BE2C (cell line): ENCODE data around the gene CARF.
"Not testable (repeated sequence)": the region's sequence is repeated elsewhere in the genome, so short reads cannot be mapped to it uniquely, and the experiment has no call there.

Experiments used
- DNase-seq: peaks from one replicate; pipeline ENCODE4 v3.0.0-alpha.2; 2020
- H3K27me3 ChIP-seq: fragments of 250-450 bp; sonication (Bioruptor Pico); 2 replicates; pipeline ENCODE4 v1.5.1; 2020; ENCODE audit warnings: mild to moderate bottlenecking
- H3K36me3 ChIP-seq: fragments of 250-450 bp; sonication (Bioruptor Pico); 2 replicates; pipeline ENCODE4 v1.5.1; 2020; ENCODE audit warnings: mild to moderate bottlenecking
- H3K4me1 ChIP-seq: fragments of 250-450 bp; sonication (Bioruptor Pico); 2 replicates; pipeline ENCODE4 v1.5.1; 2020
- H3K4me3 ChIP-seq: 2 replicates; pipeline ENCODE4 v1.5.1; 2011; ENCODE audit warnings: low read depth, low read length
- H3K9me3 ChIP-seq: fragments of 250-450 bp; sonication (Bioruptor Pico); 2 replicates; pipeline ENCODE4 v1.5.1; 2020
- CTCF ChIP-seq: IDR thresholded peaks from 2 replicates; pipeline ENCODE4 v1.5.1; 2012; ENCODE audit warnings: mild to moderate bottlenecking, low read depth, low read length

CARF gene

GRCh38 chr2:202883987-202884675 is 27.9 kb upstream of the CARF start:
- Histone ChIP-seq H3K4me3 (no peak overlapping the region), H3K9me3 (no peaks in the 10 kb centered on the region; the same call in 1 of the 2 replicates), H3K27me3 (no peaks in the 10 kb centered on the region), H3K36me3 (peaks cover 75% of the 10 kb centered on the region), H3K4me1 (no peaks in the 10 kb centered on the region)
- no peak for DNase-seq
- TF ChIP-seq CTCF = no peak

GRCh38 chr2:202885190-202885589 is 26.9 kb upstream of the CARF start:
- Histone ChIP-seq H3K36me3 (peaks cover 83% of the 10 kb centered on the region), H3K9me3 (no peaks in the 10 kb centered on the region; the same call in 1 of the 2 replicates), H3K4me3 (no peak overlapping the region), H3K4me1 (no peaks in the 10 kb centered on the region), H3K27me3 (no peaks in the 10 kb centered on the region)
- DNase-seq = no peak
- TF ChIP-seq CTCF = no peak

- H3K27me3 ChIP-seq, H3K4me1 ChIP-seq, H3K9me3 ChIP-seq, DNase-seq, H3K4me3 ChIP-seq: not testable (repeated sequence)
- H3K36me3 ChIP-seq = peaks cover 55% of the 10 kb centered on the region
Observed at GRCh38 chr2:202905507-202905906, 6.6 kb upstream of the CARF start.

- Histone ChIP-seq H3K4me3 (no peak overlapping the region), H3K36me3 (peaks cover 39% of the 10 kb centered on the region), H3K9me3 (no peaks in the 10 kb centered on the region), H3K4me1 (no peaks in the 10 kb centered on the region), H3K27me3 (no peaks in the 10 kb centered on the region)
- DNase-seq = no peak
- TF ChIP-seq CTCF = no peak
Observed at GRCh38 chr2:202908186-202908585, 3.9 kb upstream of the CARF start.

DNA sequence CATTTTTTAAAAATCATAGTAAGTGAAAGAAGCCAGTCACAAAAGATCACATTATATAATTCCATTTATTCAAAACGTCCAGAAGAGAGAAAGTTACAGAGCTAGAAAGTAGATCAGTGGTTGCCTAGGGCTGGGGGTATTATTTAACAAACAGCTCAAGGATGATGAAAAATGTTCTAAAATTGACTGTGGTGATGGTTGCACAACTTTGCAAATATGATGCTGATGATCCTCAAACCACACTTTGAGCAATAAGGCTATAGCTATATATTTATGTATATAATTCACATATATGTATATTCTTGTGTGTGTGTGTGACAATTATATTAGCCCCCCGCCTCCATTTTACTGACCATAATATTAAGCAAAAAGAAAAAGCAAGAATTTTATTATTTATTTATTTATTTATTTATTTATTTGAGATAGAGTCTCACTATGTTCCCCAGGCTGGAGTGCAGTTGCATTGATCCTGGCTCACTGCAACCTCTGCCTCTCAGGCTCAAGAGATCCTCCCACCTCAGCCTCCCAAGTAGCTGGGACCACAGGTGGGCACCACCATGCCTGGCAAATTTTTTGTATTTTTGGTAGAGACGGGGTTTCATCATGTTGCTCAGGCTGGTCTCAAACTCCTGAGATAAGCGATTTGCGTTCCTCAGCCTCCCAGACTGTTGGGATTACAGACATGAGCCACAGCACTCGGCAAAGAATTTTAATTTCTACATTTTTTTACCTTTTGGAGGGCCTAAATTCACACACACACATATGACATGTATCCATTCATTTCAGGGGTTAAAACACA is 2.5 kb upstream of the CARF start:
- H3K9me3 ChIP-seq = no peaks in the 10 kb centered on the region
- H3K4me1 ChIP-seq = no peaks in the 10 kb centered on the region
- no peak for TF ChIP-seq CTCF
- peaks cover 39% of the 10 kb centered on the region for H3K36me3 ChIP-seq
- H3K27me3 ChIP-seq = no peaks in the 10 kb centered on the region
- no peak for DNase-seq
- H3K4me3 ChIP-seq = peak overlapping the region; percentile 88; the same call in 1 of the 2 replicates

DNA sequence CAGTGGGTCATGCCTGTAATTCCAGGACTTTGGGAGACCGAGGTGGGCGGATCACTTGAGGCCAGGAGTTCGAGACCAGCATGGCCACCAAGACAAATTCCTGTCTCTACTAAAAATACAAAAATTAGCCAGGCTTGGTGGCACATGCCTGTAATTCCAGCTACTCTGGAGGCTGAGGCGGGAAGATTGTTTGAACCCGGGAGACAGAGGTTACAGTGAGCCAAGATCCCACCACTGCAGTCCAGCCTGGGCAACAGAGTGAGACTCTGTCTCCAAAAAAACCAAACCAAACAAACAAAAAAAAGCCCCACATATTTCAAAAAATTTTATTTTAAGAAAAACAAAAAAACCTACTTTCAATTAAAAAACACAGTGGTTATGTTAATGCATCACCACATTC is 1.8 kb upstream of the CARF start:
- not testable (repeated sequence) for DNase-seq, H3K27me3 ChIP-seq, H3K9me3 ChIP-seq, H3K4me1 ChIP-seq
- peaks cover 35% of the 10 kb centered on the region for H3K36me3 ChIP-seq
- H3K4me3 ChIP-seq = peak overlapping the region; percentile 88

DNA sequence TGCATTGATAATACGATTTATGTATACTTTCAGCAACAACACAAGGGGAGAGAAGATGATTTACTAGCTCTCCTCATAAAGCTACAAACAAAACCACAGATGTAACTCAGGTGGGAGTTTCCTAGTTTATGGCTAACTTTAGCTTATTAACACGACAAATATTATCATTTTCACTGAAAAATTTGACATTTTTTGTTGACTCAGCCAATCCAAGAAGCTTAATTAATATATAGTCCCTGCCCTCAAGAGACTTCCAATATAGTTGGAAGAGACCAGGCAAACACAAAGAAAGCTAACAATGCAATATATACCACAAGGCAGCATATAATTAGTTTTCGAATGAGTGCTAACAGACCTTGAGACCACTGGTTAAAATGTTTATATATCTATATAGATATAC is 1.4 kb upstream of the CARF start:
- Histone ChIP-seq H3K36me3 (peaks cover 30% of the 10 kb centered on the region), H3K4me1 (no peaks in the 10 kb centered on the region), H3K4me3 (peak overlapping the region; percentile 88), H3K9me3 (no peaks in the 10 kb centered on the region), H3K27me3 (no peaks in the 10 kb centered on the region)
- TF ChIP-seq CTCF = no peak
- no peak for DNase-seq
